Upper lobe of left lung (tissue), 6 donors: ENCODE results near the gene MFSD2A. TPM values are rescaled to one million over a fixed set of nuclear protein-coding genes. Genes with fewer than 3 reads are reported as not detected.

Experiments
- ATAC-seq, 2 donors: fragments of 200-7000 bp; cut with Tn5 transposase; one replicate each; pipeline ENCODE4 v1.9.1; 2022; ENCODE audit warnings: mild to moderate bottlenecking in 2 of 2, moderate library complexity in 2 of 2; ENCODE audit not compliant: low FRiP score in 2 of 2
- DNase-seq, 2 donors: peaks; one replicate each; pipeline ENCODE4 v3.0.0-alpha.2; 2019 to 2020
- H3K27ac ChIP-seq, 4 donors: fragments of 200-600 bp; sonication (generic); one replicate each; pipeline ENCODE4 v1.5.1; 2016 to 2019
- H3K27me3 ChIP-seq, 4 donors: fragments of 200-600 bp; sonication (generic); one replicate each; pipeline ENCODE4 v1.5.1; 2017 to 2019
- H3K36me3 ChIP-seq, 4 donors: fragments of 200-600 bp; sonication (generic); one replicate each; pipeline ENCODE4 v1.5.1; 2016 to 2019
- H3K4me1 ChIP-seq, 4 donors: fragments of 200-600 bp; sonication (generic); one replicate each; pipeline ENCODE4 v1.5.1; 2018 to 2019
- H3K4me3 ChIP-seq, 4 donors: fragments of 200-600 bp; sonication (generic); one replicate each; pipeline ENCODE4 v1.5.1; 2017 to 2019; ENCODE audit warnings: mild to moderate bottlenecking in 2 of 4, moderate library complexity in 1 of 4
- H3K9me3 ChIP-seq, 4 donors: fragments of 200-600 bp; sonication (generic); one replicate each; pipeline ENCODE4 v1.5.1; 2018 to 2019
- CTCF ChIP-seq, 6 experiments: fragments of 450-650 bp in 4 of 6; fragments of 200-600 bp in 2 of 6; sonication (generic) in 2 of 6; IDR thresholded peaks; one replicate each; pipeline ENCODE4 v1.5.1; 2016 to 2019; ENCODE audit warnings: antibody characterized with exemption in 6 of 6
- EP300 ChIP-seq, 4 donors: sonication (generic); formaldehyde crosslinking; IDR thresholded peaks; one replicate each; pipeline ENCODE4 v1.5.1; 2017; ENCODE audit warnings: antibody characterized with exemption in 4 of 4, control low read depth in 2 of 4
- POLR2A ChIP-seq, 4 donors: fragments of 450-650 bp; IDR thresholded peaks; one replicate each; pipeline ENCODE4 v1.5.1; 2016 to 2017; ENCODE audit warnings: antibody characterized with exemption in 4 of 4, mild to moderate bottlenecking in 2 of 4
- POLR2AphosphoS5 ChIP-seq, 2 donors: sonication (generic); formaldehyde crosslinking; IDR thresholded peaks; one replicate each; pipeline ENCODE4 v1.5.1; 2017; ENCODE audit warnings: antibody characterized with exemption in 2 of 2
- WGBS, 2 donors: methylation state at CpG; one replicate each; pipeline ENCODE4 v1.1.5; 2017 to 2018; 5-methylcytosine and 5-hydroxymethylcytosine counted together
- total RNA-seq, 6 donors: library from RNA; depleted of rRNA in 4 of 6; stranded (reverse); fragments of >200 nt in 4 of 6; gene quantifications; one replicate each; pipeline versions ENCODE4 v1.1.0 to v1.2.1, GENCODE V29; 2016 to 2021
- donor health status: DM: no; HTN: no; CAD: no; lungs with moderate emphysema.
- donor health status: DM: no; HTN: yes; CAD: no; lungs with severe emphysema.

The MFSD2A gene
- total RNA-seq, 6 donors from 2014 or later, result 63.9 to 196 (median 109) TPM

- H3K4me3 ChIP-seq, result no peak overlapping the region
- DNase-seq, result peak in 1 of 2 donors; percentile 71
- no peaks in the 10 kb centered on the region for H3K36me3 ChIP-seq
- no peaks in the 10 kb centered on the region for H3K27me3 ChIP-seq
- ATAC-seq, result peak in 1 of 2 donors; percentile 32
- H3K4me1 ChIP-seq, result peaks cover 10 to 18% (median 15%) of the 10 kb centered on the region in 4 donors
- TF ChIP-seq CTCF (IDR thresholded peaks at IDR 0.05), result no peak
- WGBS, 2 donors, result 52 to 54% methylated on average over 2 to 5 of the region's 5 CpGs
- H3K27ac ChIP-seq, result peak overlapping the region in 3 of 4 donors; percentile 11 to 73 (median 41)
- H3K9me3 ChIP-seq, result no peaks in the 10 kb centered on the region
These were observed 14.7 kb upstream of the MFSD2A start for GRCh38 chr1:39940253-39940652.

GRCh38 chr1:39940980-39941871 is 13.7 kb upstream of the MFSD2A start:
- TF ChIP-seq POLR2A (IDR thresholded peaks at IDR 0.05) (no peak), CTCF (IDR thresholded peaks at IDR 0.05) (peak in 2 of 6 experiments; percentile 7 to 36), POLR2AphosphoS5 (IDR thresholded peaks at IDR 0.05) (peak in 1 of 2 donors; percentile 62), EP300 (IDR thresholded peaks at IDR 0.05) (peak in 3 of 4 donors; percentile 48 to 75 (median 64))
- 69 to 85% methylated on average over 7 to 9 of the region's 9 CpGs for WGBS, 2 donors
- Histone ChIP-seq H3K27ac (peak overlapping the region; percentile 6 to 73 (median 29)), H3K4me1 (peaks cover 5 to 12% (median 10%) of the 10 kb centered on the region in 4 donors), H3K4me3 (no peak overlapping the region), H3K27me3 (no peaks in the 10 kb centered on the region), H3K36me3 (no peaks in the 10 kb centered on the region), H3K9me3 (no peaks in the 10 kb centered on the region)
- ATAC-seq (peak; percentile 34 to 82), DNase-seq (peak in 1 of 2 donors; percentile 70)

- no peaks in the 10 kb centered on the region for H3K9me3 ChIP-seq
- no peak for ATAC-seq
- WGBS, 2 donors, result 85 to 90% methylated on average over 13 to 14 of the region's 14 CpGs
These were observed 11.3 kb upstream of the MFSD2A start for GRCh38 chr1:39943471-39944290.

More at GRCh38 chr1:39943471-39944290, 11.3 kb upstream of the MFSD2A start:
- H3K4me1 ChIP-seq, result peaks cover 3 to 11% (median 6%) of the 10 kb centered on the region in 4 donors
- H3K4me3 ChIP-seq, result no peak overlapping the region
- H3K27ac ChIP-seq, result no peak overlapping the region
- peak in 1 of 2 donors; percentile 59 for DNase-seq
- no peak for TF ChIP-seq POLR2AphosphoS5 (IDR thresholded peaks at IDR 0.05)
- TF ChIP-seq POLR2A (IDR thresholded peaks at IDR 0.05), result no peak
- no peak for TF ChIP-seq EP300 (IDR thresholded peaks at IDR 0.05)
- TF ChIP-seq CTCF (IDR thresholded peaks at IDR 0.05), result no peak
- H3K36me3 ChIP-seq, result no peaks in the 10 kb centered on the region
- H3K27me3 ChIP-seq, result no peaks in the 10 kb centered on the region
